Panc1 (cell line): ENCODE data around the gene SPOCK1. TPM values are rescaled to one million over a fixed set of nuclear protein-coding genes. Genes with fewer than 3 reads are reported as not detected.

Experiments
- ATAC-seq: fragments of 200-7000 bp; cut with Tn5 transposase; 2 replicates; pipeline ENCODE4 v1.9.1; 2020; ENCODE audit warnings: mild to moderate bottlenecking, moderate library complexity
- BruUV-seq: library from RNA; stranded (reverse); fragments of 400-500 nt; replicated peaks from 2 replicates; lab custom pipeline; 2021; lab: Mats Ljungman, UMichigan
- CTCF ChIA-PET: fragments of 300-600 bp; sonication (Branson Sonifier 250); formaldehyde crosslinking; loops from one replicate; lab custom pipeline; 2022; ENCODE audit warnings: antibody characterized with exemption; lab: Charles Lee
- POLR2A ChIA-PET: fragments of 300-600 bp; sonication (Branson Sonifier 250); formaldehyde crosslinking; loops from one replicate; lab custom pipeline; 2022; ENCODE audit warnings: antibody characterized with exemption; lab: Charles Lee
- DNase-seq: peaks from one replicate; pipeline ENCODE4 v3.0.0-alpha.2; 2010; ENCODE audit warnings: low read depth, low spot score
- H3K27ac ChIP-seq: 2 replicates; pipeline ENCODE4 v1.5.1; 2011; ENCODE audit warnings: mild to moderate bottlenecking, low read length, inconsistent platforms
- H3K27me3 ChIP-seq: fragments of 200-500 bp; sonication (Bioruptor generic); 2 replicates; pipeline ENCODE4 v1.6.0; 2014; ENCODE audit warnings: low read length, inconsistent platforms; ENCODE audit not compliant: control insufficient read depth, insufficient read depth
- H3K36me3 ChIP-seq: fragments of 200-500 bp; sonication (Bioruptor generic); 2 replicates; pipeline ENCODE4 v1.5.1; 2014; ENCODE audit warnings: inconsistent platforms, mild to moderate bottlenecking, low read length, moderate library complexity; ENCODE audit not compliant: control insufficient read depth, insufficient read depth
- H3K4me1 ChIP-seq: 2 replicates; pipeline ENCODE4 v1.5.1; 2011; ENCODE audit warnings: inconsistent platforms, mild to moderate bottlenecking, low read length, moderate library complexity; ENCODE audit not compliant: control insufficient read depth, insufficient read depth
- H3K4me3 ChIP-seq, 2 experiments: 2 replicates each; pipeline ENCODE4 v1.5.1; 2011 to 2012; ENCODE audit warnings: low read depth in 2 of 2, low read length in 2 of 2, mild to moderate bottlenecking in 2 of 2, inconsistent platforms in 1 of 2, moderate library complexity in 1 of 2
- H3K9me3 ChIP-seq: fragments of 200-500 bp; sonication (Bioruptor generic); 2 replicates; pipeline ENCODE4 v1.5.1; 2014; ENCODE audit warnings: low read depth, mild to moderate bottlenecking, inconsistent platforms, low read length, moderate library complexity; ENCODE audit not compliant: control insufficient read depth, insufficient read depth
- POLR2AphosphoS5 ChIP-seq: IDR thresholded peaks from 2 replicates; pipeline ENCODE4 v1.6.1; 2012; ENCODE audit warnings: mild to moderate bottlenecking, low read depth, low read length, moderate library complexity
- SIN3A ChIP-seq: IDR thresholded peaks from 2 replicates; pipeline ENCODE4 v1.6.1; 2012; ENCODE audit warnings: low read depth, mild to moderate bottlenecking, low read length, moderate library complexity, borderline replicate concordance; ENCODE audit not compliant: insufficient read depth
- TCF7L2 ChIP-seq: IDR thresholded peaks from 2 replicates; pipeline ENCODE4 v1.6.1; 2011; ENCODE audit warnings: mild to moderate bottlenecking, low read depth, low read length, inconsistent platforms
- in situ Hi-C: cut with HindIII; loops from 2 replicates; pipeline ENCODE4 v1.10.0; 2016; ENCODE audit warnings: low sequenced_read_pairs, low pct_unique_long_range_greater_than_20kb
- intact Hi-C: fragments of 100-400 bp; cut with micrococcal nuclease; formaldehyde crosslinking; loops from one replicate; pipeline ENCODE4 v1.10.0; 2022; ENCODE audit not compliant: unreplicated experiment
- total RNA-seq: library from RNA; stranded (reverse); gene quantifications from one replicate; pipeline ENCODE4 v1.2.1, GENCODE V29; 2021; ENCODE audit not compliant: unreplicated experiment
- TF ChIP-seq, protein P1 (sequence below), 2 experiments: IDR thresholded peaks; 2 replicates each; pipeline ENCODE4 v1.6.1; 2011 to 2012; ENCODE audit warnings: low read depth in 2 of 2, control low read depth in 1 of 2, low read length in 1 of 2, mild to moderate bottlenecking in 1 of 2, moderate library complexity in 1 of 2; ENCODE audit not compliant: insufficient read depth in 1 of 2
- TF ChIP-seq, protein P2 (sequence below): fragments of 450-650 bp; IDR thresholded peaks from 2 replicates; pipeline ENCODE4 v1.5.1; 2017; ENCODE audit warnings: mild to moderate bottlenecking

Gene SPOCK1
- total RNA-seq, 1 experiment from 2014 or later, result 15.6 TPM

DNA sequence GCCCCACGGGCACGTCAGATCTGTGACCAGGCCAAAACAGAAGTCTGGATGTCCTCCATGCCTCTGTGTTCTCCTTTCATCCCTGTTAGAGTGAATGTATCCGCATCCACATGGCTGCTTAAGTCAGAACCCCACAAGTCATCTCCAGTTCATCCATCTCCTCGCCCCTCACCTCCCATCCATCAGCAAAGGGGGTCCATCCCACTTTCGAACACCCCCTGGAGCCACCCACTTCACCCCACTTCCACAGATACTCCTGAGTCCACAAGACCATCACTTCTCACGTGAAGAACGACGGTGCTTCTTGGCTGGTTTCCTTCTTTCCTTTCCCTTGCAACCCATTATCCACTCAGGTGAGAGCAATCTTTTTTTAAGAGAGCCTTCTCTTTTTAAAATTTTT, 3.5 kb upstream of the SPOCK1 start:
- POLR2A ChIA-PET, result no interaction called here
- TF ChIP-seq POLR2AphosphoS5 (no peak), TCF7L2 (no peak), SIN3A (no peak)
- TF ChIP-seq, protein P1, sequence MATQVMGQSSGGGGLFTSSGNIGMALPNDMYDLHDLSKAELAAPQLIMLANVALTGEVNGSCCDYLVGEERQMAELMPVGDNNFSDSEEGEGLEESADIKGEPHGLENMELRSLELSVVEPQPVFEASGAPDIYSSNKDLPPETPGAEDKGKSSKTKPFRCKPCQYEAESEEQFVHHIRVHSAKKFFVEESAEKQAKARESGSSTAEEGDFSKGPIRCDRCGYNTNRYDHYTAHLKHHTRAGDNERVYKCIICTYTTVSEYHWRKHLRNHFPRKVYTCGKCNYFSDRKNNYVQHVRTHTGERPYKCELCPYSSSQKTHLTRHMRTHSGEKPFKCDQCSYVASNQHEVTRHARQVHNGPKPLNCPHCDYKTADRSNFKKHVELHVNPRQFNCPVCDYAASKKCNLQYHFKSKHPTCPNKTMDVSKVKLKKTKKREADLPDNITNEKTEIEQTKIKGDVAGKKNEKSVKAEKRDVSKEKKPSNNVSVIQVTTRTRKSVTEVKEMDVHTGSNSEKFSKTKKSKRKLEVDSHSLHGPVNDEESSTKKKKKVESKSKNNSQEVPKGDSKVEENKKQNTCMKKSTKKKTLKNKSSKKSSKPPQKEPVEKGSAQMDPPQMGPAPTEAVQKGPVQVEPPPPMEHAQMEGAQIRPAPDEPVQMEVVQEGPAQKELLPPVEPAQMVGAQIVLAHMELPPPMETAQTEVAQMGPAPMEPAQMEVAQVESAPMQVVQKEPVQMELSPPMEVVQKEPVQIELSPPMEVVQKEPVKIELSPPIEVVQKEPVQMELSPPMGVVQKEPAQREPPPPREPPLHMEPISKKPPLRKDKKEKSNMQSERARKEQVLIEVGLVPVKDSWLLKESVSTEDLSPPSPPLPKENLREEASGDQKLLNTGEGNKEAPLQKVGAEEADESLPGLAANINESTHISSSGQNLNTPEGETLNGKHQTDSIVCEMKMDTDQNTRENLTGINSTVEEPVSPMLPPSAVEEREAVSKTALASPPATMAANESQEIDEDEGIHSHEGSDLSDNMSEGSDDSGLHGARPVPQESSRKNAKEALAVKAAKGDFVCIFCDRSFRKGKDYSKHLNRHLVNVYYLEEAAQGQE (IDR thresholded peaks at IDR 0.05; ENCODE audit: insufficient read depth in 1 of 2, low read depth in 2 of 2, low read length in 1 of 2), result no peak
- TF ChIP-seq, protein P2, sequence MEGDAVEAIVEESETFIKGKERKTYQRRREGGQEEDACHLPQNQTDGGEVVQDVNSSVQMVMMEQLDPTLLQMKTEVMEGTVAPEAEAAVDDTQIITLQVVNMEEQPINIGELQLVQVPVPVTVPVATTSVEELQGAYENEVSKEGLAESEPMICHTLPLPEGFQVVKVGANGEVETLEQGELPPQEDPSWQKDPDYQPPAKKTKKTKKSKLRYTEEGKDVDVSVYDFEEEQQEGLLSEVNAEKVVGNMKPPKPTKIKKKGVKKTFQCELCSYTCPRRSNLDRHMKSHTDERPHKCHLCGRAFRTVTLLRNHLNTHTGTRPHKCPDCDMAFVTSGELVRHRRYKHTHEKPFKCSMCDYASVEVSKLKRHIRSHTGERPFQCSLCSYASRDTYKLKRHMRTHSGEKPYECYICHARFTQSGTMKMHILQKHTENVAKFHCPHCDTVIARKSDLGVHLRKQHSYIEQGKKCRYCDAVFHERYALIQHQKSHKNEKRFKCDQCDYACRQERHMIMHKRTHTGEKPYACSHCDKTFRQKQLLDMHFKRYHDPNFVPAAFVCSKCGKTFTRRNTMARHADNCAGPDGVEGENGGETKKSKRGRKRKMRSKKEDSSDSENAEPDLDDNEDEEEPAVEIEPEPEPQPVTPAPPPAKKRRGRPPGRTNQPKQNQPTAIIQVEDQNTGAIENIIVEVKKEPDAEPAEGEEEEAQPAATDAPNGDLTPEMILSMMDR, result no peak
- DNase-seq (no peak), ATAC-seq (no peak)
- no peaks in the 10 kb centered on the region for H3K4me1 ChIP-seq
- no peaks in the 10 kb centered on the region for H3K9me3 ChIP-seq
- no peak overlapping the region for H3K4me3 ChIP-seq
- H3K36me3 ChIP-seq, result no peaks in the 10 kb centered on the region
- H3K27ac ChIP-seq, result no peak overlapping the region
- intact Hi-C loops (no loop called here), in situ Hi-C loops (no loop called here)
- BruUV-seq, result no TSS peak
- CTCF ChIA-PET, result no interaction called here
- H3K27me3 ChIP-seq, result no peaks in the 10 kb centered on the region; the same call in 1 of the 2 replicates

DNA sequence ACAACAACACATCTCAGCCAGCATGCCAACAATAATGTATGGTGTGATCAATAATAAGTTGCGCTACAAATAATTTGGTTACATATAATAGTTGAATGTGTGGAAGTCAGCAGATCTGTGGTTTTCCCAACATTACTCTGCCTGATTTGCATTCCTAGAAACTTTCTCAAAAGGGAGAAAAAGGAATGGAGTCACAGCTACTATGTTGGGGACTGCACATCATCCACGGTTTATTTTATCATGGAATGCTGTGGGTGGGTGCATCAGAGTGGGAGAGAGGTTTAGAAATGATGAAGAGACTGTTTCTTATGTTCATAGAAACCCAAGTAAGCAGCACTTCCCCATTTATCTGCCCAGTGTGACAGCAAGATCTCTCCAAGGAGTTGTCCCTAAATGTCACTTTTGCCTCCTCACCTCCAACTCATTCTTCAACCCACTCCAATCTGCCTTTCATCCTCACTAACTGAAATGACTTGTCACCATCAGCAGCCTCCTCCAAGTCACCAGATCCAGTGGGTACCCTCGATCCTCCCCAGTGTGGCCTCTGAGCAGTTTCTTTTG, 2.8 kb upstream of the SPOCK1 start:
- no peak for ATAC-seq
- intact Hi-C loops, result no loop called here
- no TSS peak for BruUV-seq
- TF ChIP-seq SIN3A (no peak), TCF7L2 (no peak), POLR2AphosphoS5 (no peak)
- TF ChIP-seq, protein P1 (IDR thresholded peaks at IDR 0.05; ENCODE audit: insufficient read depth in 1 of 2, low read depth in 2 of 2, low read length in 1 of 2), result no peak
- TF ChIP-seq, protein P2, result no peak
- ChIA-PET POLR2A (no interaction called here), CTCF (no interaction called here)
- in situ Hi-C loops, result no loop called here
- Histone ChIP-seq H3K4me1 (no peaks in the 10 kb centered on the region), H3K36me3 (no peaks in the 10 kb centered on the region), H3K27ac (no peak overlapping the region), H3K4me3 (no peak overlapping the region), H3K9me3 (no peaks in the 10 kb centered on the region), H3K27me3 (no peaks in the 10 kb centered on the region; the same call in 1 of the 2 replicates)
- DNase-seq, result no peak
